Skeletal muscle satellite cell (primary cell): ENCODE measurements around the gene SKAP2.

ENCODE experiments used
- H3K27me3 ChIP-seq: 2 replicates; pipeline ENCODE4 v1.7.0; 2013; ENCODE audit warnings: low read length; ENCODE audit not compliant: control insufficient read depth, insufficient read depth
- H3K36me3 ChIP-seq: 2 replicates; pipeline ENCODE4 v1.7.0; 2013; ENCODE audit warnings: mild to moderate bottlenecking, control low read depth, low read length; ENCODE audit not compliant: insufficient read depth
- H3K4me1 ChIP-seq: 2 replicates; pipeline ENCODE4 v1.7.0; 2013; ENCODE audit warnings: low read length; ENCODE audit not compliant: control insufficient read depth, insufficient read depth
- H3K4me2 ChIP-seq: 2 replicates; pipeline ENCODE4 v1.7.0; 2013; ENCODE audit warnings: mild to moderate bottlenecking, low read length
- H3K4me3 ChIP-seq: 2 replicates; pipeline ENCODE4 v1.7.0; 2013; ENCODE audit warnings: low read length
- H3K9ac ChIP-seq: 2 replicates; pipeline ENCODE4 v1.7.0; 2013; ENCODE audit warnings: mild to moderate bottlenecking, low read depth, low read length, moderate library complexity
- H3K9me3 ChIP-seq: replicated peaks from 2 replicates; pipeline ENCODE4 v1.7.0; 2013; ENCODE audit warnings: mild to moderate bottlenecking, control low read depth, low read length

Gene SKAP2

DNA sequence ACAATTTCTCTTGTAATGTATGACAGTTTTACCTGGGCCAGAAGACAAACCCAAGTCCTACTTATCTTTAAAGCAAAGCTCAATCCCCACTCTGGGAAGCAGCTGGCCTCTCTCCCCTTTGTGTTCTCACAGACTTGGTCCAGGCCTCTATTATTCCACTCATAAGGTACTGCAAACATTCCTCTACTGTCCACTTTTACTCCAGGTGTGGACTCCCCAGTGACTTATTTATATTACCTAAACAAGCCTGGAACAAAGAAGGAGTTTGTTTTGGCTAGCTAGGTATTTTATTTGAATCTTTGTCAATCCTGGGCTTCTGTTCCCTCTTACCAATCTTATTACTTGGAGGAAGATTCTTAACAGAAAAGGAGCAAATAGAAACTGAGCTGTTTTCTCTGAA lies 163.5 kb downstream of the SKAP2 start:
- H3K9me3 ChIP-seq = no peaks in the 10 kb centered on the region
- no peaks in the 10 kb centered on the region for H3K27me3 ChIP-seq

DNA sequence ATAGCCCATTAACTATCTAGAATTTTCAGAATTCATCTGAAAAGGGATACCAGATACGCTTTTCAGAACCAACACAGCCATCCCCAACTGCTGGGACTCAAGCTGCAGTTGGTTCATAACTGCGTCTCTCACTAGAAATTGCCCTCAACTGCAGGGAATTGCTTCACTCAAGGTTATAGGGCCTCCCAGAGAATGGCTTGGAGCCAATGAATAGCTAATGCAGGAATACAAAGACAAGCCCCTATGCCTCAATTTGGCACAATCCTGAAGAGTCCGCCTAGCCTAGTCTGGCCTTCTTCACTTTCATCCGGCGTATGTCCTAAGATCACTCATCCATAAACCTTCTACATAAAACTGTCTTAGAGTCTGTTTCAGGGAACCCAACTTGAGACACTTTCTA lies 164.0 kb downstream of the SKAP2 start:
- H3K9me3 ChIP-seq = no peaks in the 10 kb centered on the region
- no peaks in the 10 kb centered on the region for H3K36me3 ChIP-seq
- H3K9ac ChIP-seq = no peak overlapping the region
- peaks cover 14% of the 10 kb centered on the region for H3K4me1 ChIP-seq
- no peaks in the 10 kb centered on the region for H3K27me3 ChIP-seq
- H3K4me3 ChIP-seq = no peak overlapping the region
- H3K4me2 ChIP-seq = no peak overlapping the region

More for the DNA sequence above, 163.5 kb downstream of the SKAP2 start:
- H3K4me1 ChIP-seq = peaks cover 18% of the 10 kb centered on the region
- no peaks in the 10 kb centered on the region for H3K36me3 ChIP-seq
- no peak overlapping the region for H3K4me3 ChIP-seq
- H3K4me2 ChIP-seq = no peak overlapping the region
- no peak overlapping the region for H3K9ac ChIP-seq

DNA sequence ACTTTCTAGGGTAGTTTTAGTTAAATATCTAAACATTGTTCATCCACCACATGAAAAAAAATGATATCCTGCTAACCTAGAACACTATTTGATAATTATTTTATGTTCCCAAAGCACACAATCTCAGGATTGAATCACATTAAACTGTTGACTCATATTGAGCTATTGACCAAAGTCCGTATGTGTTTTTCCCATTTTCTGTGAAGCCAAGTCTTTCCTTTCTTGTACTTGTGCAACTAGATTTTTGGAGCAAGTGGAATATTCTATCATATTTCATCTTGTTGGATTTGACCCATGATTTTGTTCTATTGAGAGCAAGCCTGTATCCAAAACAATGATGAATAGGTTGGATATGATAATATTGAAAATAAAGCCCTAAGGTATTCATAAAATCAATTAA lies 164.6 kb downstream of the SKAP2 start:
- H3K4me1 ChIP-seq = peaks cover 8% of the 10 kb centered on the region
- no peak overlapping the region for H3K9ac ChIP-seq
- no peaks in the 10 kb centered on the region for H3K9me3 ChIP-seq
- H3K4me2 ChIP-seq = no peak overlapping the region
- H3K27me3 ChIP-seq = no peaks in the 10 kb centered on the region
- H3K36me3 ChIP-seq = no peaks in the 10 kb centered on the region
- H3K4me3 ChIP-seq = no peak overlapping the region

DNA sequence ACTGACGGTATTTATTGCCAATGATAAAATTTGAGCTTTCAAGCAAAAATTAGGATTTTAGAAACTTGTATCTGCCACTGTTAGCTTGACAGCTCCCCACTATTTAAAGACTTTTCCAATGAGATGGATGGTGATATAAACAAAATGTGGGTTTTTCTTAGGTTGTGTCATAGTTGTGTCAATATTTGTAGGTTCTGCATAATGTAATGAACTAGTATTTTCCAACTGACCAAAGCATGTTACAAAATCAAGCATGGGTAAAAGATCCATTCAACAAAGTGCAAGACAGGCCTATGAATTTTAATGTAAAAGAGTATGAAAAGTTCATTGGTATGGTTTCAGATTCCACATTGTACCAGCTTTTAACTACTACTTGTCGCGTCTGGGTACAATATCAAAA lies 165.6 kb downstream of the SKAP2 start:
- no peak overlapping the region for H3K4me2 ChIP-seq
- no peak overlapping the region for H3K4me3 ChIP-seq
- no peak overlapping the region for H3K9ac ChIP-seq
- H3K4me1 ChIP-seq = no peaks in the 10 kb centered on the region
- no peaks in the 10 kb centered on the region for H3K36me3 ChIP-seq
- H3K27me3 ChIP-seq = no peaks in the 10 kb centered on the region
- no peaks in the 10 kb centered on the region for H3K9me3 ChIP-seq

DNA sequence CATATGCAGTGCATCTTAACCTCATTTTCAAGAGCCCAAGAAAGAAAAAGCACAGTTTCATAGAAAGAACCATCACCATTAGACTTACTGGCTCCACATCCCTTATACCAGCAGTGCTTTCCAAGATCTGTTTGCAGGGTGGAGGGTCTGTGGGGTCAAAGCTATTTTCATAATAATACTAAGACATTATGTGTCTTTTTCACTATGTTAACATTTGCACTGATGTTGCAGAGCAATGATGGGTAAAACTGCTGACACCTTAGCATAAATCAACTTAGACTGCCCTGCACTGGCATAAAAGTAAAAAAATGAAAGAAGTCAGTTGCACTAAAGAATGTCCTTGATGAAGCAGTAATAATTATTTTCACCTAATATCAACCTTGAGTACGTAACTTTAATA lies 166.2 kb downstream of the SKAP2 start:
- Histone ChIP-seq H3K4me1 (no peaks in the 10 kb centered on the region), H3K4me3 (no peak overlapping the region), H3K9me3 (no peaks in the 10 kb centered on the region), H3K9ac (no peak overlapping the region), H3K36me3 (no peaks in the 10 kb centered on the region), H3K27me3 (no peaks in the 10 kb centered on the region), H3K4me2 (no peak overlapping the region)

DNA sequence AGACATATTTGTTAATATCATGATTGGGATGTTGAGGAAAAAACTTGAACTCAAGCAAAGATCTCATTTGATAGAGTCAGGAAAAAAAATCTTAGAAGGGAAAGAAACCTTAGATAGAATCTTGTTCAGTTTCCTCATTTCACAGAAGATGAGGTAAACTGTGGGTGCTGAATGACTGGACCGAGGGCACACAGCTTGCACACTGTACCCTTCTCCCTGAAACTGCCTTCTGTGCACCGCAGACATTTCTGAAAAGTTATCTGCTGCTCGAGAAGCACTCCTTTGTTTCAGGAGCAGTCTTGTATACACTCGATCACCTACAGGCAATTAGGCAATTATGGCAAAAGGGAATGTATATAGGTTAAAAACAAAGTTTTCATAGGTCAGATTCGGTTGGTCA lies 167.4 kb downstream of the SKAP2 start:
- Histone ChIP-seq H3K4me1 (no peaks in the 10 kb centered on the region), H3K36me3 (no peaks in the 10 kb centered on the region), H3K27me3 (no peaks in the 10 kb centered on the region), H3K9ac (no peak overlapping the region), H3K4me2 (no peak overlapping the region), H3K9me3 (no peaks in the 10 kb centered on the region), H3K4me3 (no peak overlapping the region)

DNA sequence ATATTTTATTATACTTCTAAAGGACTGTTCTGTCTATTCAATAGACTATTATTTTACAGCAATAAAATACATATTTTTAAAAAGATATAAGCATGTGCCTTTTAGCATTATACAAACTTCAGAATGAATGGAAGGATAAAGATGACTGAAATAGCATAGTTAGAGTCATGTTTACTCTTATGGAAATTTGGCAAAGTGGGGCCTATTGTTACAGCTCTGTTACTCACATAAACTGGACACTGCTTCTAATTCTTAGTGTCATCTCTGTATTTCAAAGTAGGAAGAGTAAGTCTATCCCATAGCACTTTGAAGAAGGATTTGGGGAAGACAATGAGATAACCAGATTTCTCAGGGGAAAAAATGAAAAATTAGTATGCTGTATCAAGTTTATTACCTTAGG lies 168.2 kb downstream of the SKAP2 start:
- Histone ChIP-seq H3K4me3 (no peak overlapping the region), H3K36me3 (no peaks in the 10 kb centered on the region), H3K9me3 (no peaks in the 10 kb centered on the region), H3K9ac (no peak overlapping the region), H3K4me2 (no peak overlapping the region), H3K4me1 (no peaks in the 10 kb centered on the region), H3K27me3 (no peaks in the 10 kb centered on the region)

DNA sequence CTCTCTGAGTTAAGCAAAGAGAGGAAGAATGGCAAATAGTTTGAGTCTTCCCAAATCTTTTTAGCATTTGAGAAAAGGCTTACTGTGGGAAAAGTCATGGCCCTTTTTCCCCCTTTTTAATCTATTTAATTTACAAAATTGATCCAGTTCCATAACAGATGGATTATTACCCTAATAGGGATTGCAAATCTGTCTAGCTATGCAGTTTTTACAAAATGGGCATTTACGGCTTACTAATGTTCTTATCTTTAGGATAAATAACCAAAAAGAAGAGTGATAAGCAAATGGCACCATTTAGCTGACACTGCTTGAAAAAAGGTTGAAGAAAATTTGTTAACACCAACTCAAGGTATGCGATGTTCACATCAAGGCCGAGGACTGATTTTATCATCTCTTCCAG lies 169.7 kb downstream of the SKAP2 start:
- Histone ChIP-seq H3K9me3 (no peaks in the 10 kb centered on the region), H3K4me1 (no peaks in the 10 kb centered on the region), H3K27me3 (no peaks in the 10 kb centered on the region), H3K9ac (no peak overlapping the region), H3K4me3 (no peak overlapping the region), H3K36me3 (no peaks in the 10 kb centered on the region), H3K4me2 (no peak overlapping the region)

DNA sequence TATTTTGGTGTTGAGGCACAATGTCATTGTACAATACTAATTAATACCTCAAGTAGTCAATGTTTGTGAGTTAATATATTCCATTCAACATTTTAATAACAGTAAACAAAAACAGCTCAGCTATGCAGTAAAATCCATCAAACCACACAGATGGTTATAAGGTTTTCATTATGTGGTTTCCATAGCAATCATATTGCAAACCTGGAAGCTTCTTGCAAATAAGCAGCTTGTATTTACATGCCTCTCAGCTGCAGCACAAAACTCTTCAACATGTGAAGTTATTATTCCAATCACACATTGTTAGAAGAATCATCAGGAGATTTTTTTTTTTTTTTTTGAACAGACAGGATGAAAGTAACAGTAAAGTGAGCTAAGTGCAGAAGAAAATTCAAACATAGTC lies 170.2 kb downstream of the SKAP2 start:
- no peak overlapping the region for H3K4me2 ChIP-seq
- no peaks in the 10 kb centered on the region for H3K36me3 ChIP-seq
- H3K27me3 ChIP-seq = no peaks in the 10 kb centered on the region
- H3K9ac ChIP-seq = no peak overlapping the region
- H3K9me3 ChIP-seq = no peaks in the 10 kb centered on the region
- no peaks in the 10 kb centered on the region for H3K4me1 ChIP-seq
- H3K4me3 ChIP-seq = no peak overlapping the region

DNA sequence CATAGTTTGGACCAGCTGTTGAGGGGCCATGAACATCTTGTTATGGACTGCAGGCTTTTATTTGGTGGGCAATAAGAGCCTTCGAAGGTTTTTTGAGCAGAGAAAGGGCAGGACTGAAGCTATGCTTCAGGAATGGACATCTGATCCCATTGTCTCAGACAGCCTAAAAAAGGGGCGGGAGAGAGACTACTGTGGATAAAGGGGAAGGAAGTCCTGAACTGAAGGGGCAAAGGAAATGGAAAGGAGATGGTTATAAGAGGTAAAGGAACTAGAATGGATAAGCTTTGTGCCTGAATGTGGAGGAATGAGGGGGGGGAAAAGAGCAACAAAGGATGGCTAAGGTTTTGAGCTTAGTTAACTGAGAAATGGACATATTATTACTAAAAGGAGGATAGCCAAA lies 172.5 kb downstream of the SKAP2 start:
- Histone ChIP-seq H3K4me2 (no peak overlapping the region), H3K27me3 (no peaks in the 10 kb centered on the region), H3K9me3 (no peaks in the 10 kb centered on the region)

DNA sequence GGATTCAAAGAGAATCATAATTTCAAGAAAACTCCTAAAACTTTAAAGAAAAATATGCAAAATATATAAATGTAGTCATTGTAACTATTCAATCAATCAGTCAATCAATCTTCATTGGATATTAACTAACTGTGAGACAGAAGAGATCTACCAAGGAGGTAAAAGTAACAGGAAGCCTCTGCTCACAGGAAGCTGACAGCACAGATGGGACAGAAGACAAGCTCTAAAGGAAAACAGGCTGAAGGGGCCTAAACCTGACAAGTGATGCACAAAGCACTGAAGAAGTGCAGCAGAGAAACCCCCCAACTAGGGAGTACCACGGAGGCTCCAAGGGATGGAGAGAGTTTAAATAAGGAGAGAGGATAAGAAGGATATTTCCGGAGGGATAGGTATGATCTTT lies 173.0 kb downstream of the SKAP2 start:
- peaks cover 5% of the 10 kb centered on the region for H3K4me1 ChIP-seq
- no peak overlapping the region for H3K9ac ChIP-seq
- no peak overlapping the region for H3K4me2 ChIP-seq
- H3K36me3 ChIP-seq = no peaks in the 10 kb centered on the region
- H3K27me3 ChIP-seq = no peaks in the 10 kb centered on the region
- no peaks in the 10 kb centered on the region for H3K9me3 ChIP-seq
- no peak overlapping the region for H3K4me3 ChIP-seq

More for the DNA sequence above, 172.5 kb downstream of the SKAP2 start:
- H3K4me3 ChIP-seq = no peak overlapping the region
- H3K36me3 ChIP-seq = no peaks in the 10 kb centered on the region
- peaks cover under 1% of the 10 kb centered on the region for H3K4me1 ChIP-seq
- no peak overlapping the region for H3K9ac ChIP-seq

DNA sequence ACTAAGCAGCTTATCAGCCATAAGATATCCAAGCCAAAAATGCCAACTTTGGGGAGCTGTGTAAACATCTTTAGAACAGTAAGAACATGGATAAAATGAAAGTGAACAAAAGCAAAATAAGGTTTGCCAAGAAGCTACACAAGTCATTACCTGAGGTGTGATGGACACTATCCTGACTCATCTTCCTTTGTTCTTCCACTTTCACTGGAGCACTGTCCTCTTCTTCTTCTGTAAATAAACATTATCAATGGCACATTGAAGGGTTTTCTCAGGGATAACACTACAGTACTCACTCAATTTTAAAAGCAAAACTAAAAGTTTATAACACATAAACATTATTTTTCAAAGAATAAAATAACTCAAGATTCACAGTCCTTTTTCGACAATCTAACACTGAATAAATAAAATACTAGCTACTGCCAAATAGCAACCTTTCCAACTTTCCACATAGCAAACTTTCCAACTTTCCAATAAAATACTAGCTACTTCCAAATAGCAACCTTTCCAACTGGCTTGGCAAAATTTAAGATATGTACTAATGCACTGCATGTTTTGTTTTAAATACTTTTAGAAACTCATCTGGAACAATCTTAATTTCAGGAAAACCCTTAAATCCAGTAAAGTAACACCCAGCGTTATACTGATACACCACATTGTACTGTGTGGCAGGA lies 174.1 kb downstream of the SKAP2 start:
- Histone ChIP-seq H3K4me1 (peaks cover 13% of the 10 kb centered on the region), H3K4me3 (no peak overlapping the region), H3K4me2 (no peak overlapping the region), H3K36me3 (no peaks in the 10 kb centered on the region), H3K27me3 (no peaks in the 10 kb centered on the region), H3K9ac (no peak overlapping the region), H3K9me3 (no peaks in the 10 kb centered on the region)
